Calu3 (cell line): Measurements from ENCODE around the gene AGO1. TPM values are rescaled to one million over a fixed set of nuclear protein-coding genes. Genes with fewer than 3 reads are reported as not detected.

Source experiments
- Bru-seq: library from RNA; stranded (reverse); fragments of 400-500 nt; gene quantifications from one replicate; lab custom pipeline; 2021; lab: Mats Ljungman, UMichigan
- BruChase-seq, 2 experiments: library from RNA; stranded (reverse); fragments of 400-500 nt; gene quantifications; one replicate each; lab custom pipeline; 2021; lab: Mats Ljungman, UMichigan
- BruUV-seq: library from RNA; stranded (reverse); fragments of 400-500 nt; replicated peaks from 2 replicates; lab custom pipeline; 2021; lab: Mats Ljungman, UMichigan
- CTCF ChIA-PET: fragments of 300-600 bp; sonication (Branson Sonifier 250); formaldehyde crosslinking; loops from one replicate; lab custom pipeline; 2022; ENCODE audit warnings: antibody characterized with exemption; lab: Charles Lee
- DNase-seq: peaks from one replicate; pipeline ENCODE4 v3.0.0; 2022
- H3K27ac Mint-ChIP-seq: one replicate; pipeline ENCODE4 v1.8.0; 2022; ENCODE audit warnings: mixed read lengths; ENCODE audit not compliant: unreplicated experiment
- H3K27me3 Mint-ChIP-seq: one replicate; pipeline ENCODE4 v1.8.0; 2022; ENCODE audit warnings: mixed read lengths; ENCODE audit not compliant: unreplicated experiment
- H3K36me3 Mint-ChIP-seq: one replicate; pipeline ENCODE4 v1.8.0; 2022; ENCODE audit warnings: mild to moderate bottlenecking, moderate library complexity, mixed read lengths; ENCODE audit not compliant: insufficient read depth, unreplicated experiment
- H3K4me1 Mint-ChIP-seq: one replicate; pipeline ENCODE4 v1.8.0; 2022; ENCODE audit warnings: mild to moderate bottlenecking, low read depth, mixed read lengths; ENCODE audit not compliant: unreplicated experiment
- H3K4me3 Mint-ChIP-seq: one replicate; pipeline ENCODE4 v1.8.0; 2022; ENCODE audit warnings: mild to moderate bottlenecking, low read depth, moderate library complexity, mixed read lengths; ENCODE audit not compliant: unreplicated experiment
- H3K9me3 Mint-ChIP-seq: one replicate; pipeline ENCODE4 v1.8.0; 2022; ENCODE audit warnings: low read depth, mixed read lengths; ENCODE audit not compliant: unreplicated experiment
- CTCF ChIP-seq: fragments of 200-600 bp; IDR thresholded peaks from one replicate; pipeline ENCODE4 v1.8.0; 2022; ENCODE audit warnings: antibody characterized with exemption; ENCODE audit not compliant: unreplicated experiment
- intact Hi-C: fragments of 100-400 bp; cut with micrococcal nuclease; formaldehyde crosslinking; loops from one replicate; pipeline ENCODE4 v1.10.0; 2022; ENCODE audit not compliant: unreplicated experiment
- long read RNA-seq: library from polyadenylated mRNA; stranded (forward); transcript quantifications from one replicate; pipeline ENCODE4 v2.0.0, GENCODE V29; 2022
- total RNA-seq: library from RNA; stranded (reverse); gene quantifications from 2 replicates; pipeline ENCODE4 v1.2.3, GENCODE V29; 2022

AGO1 gene
- total RNA-seq (30.0 and 34.4 TPM in 2 replicates), Bru-seq, nascent RNA (percentile 64 among the genes with signal in this experiment), BruChase-seq, experiment 1, labeled RNA remaining after a 6-hour chase (percentile 87 among the genes with signal in this experiment), BruChase-seq, experiment 2, labeled RNA remaining after a 2-hour chase (percentile 82 among the genes with signal in this experiment)
- long read RNA-seq, partial matches to known transcripts: 0 of 6 reads
- long read RNA-seq, other reads (novel, unspliced or antisense): 6 of 6 reads

GRCh38 chr1:35882945-35883634 is at the start of gene AGO1:
TSS of gene AGO1 (plus strand) at chr1:35883209. CDS start at chr1:35883422, 213 bp downstream.
- Mint-ChIP-seq H3K9me3 (no peaks in the 10 kb centered on the region), H3K27me3 (peaks cover 15% of the 10 kb centered on the region), H3K27ac (no peak within 1 kb of the TSS), H3K36me3 (peaks cover 10% of the 10 kb centered on the region), H3K4me3 (peak within 1 kb of the TSS; percentile 98), H3K4me1 (peaks cover 35% of the 10 kb centered on the region)
- TF ChIP-seq CTCF: peak; percentile 87
- peak; percentile 98 for DNase-seq
- intact Hi-C loops: no loop called here
- CTCF ChIA-PET: interaction anchor here (0.6 to 1.3 kb wide), 4 partner anchors 10 to 274 kb away, joined by 3 to 4 read pairs (median 3); no protein-coding TSS in a partner anchor
- BruUV-seq: no TSS peak

GRCh38 chr1:35833395-35833794 is 49.6 kb upstream of the AGO1 start:
- DNase-seq: no peak
- H3K27ac Mint-ChIP-seq: no peak overlapping the region
- H3K36me3 Mint-ChIP-seq: peaks cover 13% of the 10 kb centered on the region
- no peak for TF ChIP-seq CTCF
- H3K4me1 Mint-ChIP-seq: no peaks in the 10 kb centered on the region
- no peak overlapping the region for H3K4me3 Mint-ChIP-seq
- no peaks in the 10 kb centered on the region for H3K27me3 Mint-ChIP-seq
- no TSS peak for BruUV-seq
- H3K9me3 Mint-ChIP-seq: no peaks in the 10 kb centered on the region
- intact Hi-C loops: no loop called here
- CTCF ChIA-PET: no interaction called here

GRCh38 chr1:35834218-35834617 is 48.8 kb upstream of the AGO1 start:
- no peak overlapping the region for H3K27ac Mint-ChIP-seq
- no TSS peak for BruUV-seq

GRCh38 chr1:35835398-35835797 is 47.6 kb upstream of the AGO1 start:
- H3K27ac Mint-ChIP-seq: no peak overlapping the region
- CTCF ChIA-PET: no interaction called here

More at GRCh38 chr1:35834218-35834617, 48.8 kb upstream of the AGO1 start:
- no peak for TF ChIP-seq CTCF
- CTCF ChIA-PET: interaction anchor here (0.5 kb wide), 1 partner anchor 13 kb away, joined by 3 read pairs; no protein-coding TSS in a partner anchor
- Mint-ChIP-seq H3K9me3 (no peaks in the 10 kb centered on the region), H3K4me3 (no peak overlapping the region), H3K27me3 (no peaks in the 10 kb centered on the region), H3K36me3 (peaks cover 13% of the 10 kb centered on the region), H3K4me1 (no peaks in the 10 kb centered on the region)
- no peak for DNase-seq
- intact Hi-C loops: no loop called here

More at GRCh38 chr1:35835398-35835797, 47.6 kb upstream of the AGO1 start:
- Mint-ChIP-seq H3K9me3 (no peaks in the 10 kb centered on the region), H3K4me1 (no peaks in the 10 kb centered on the region), H3K36me3 (peaks cover 13% of the 10 kb centered on the region), H3K27me3 (no peaks in the 10 kb centered on the region), H3K4me3 (no peak overlapping the region)
- no peak for DNase-seq
- intact Hi-C loops: no loop called here
- no peak for TF ChIP-seq CTCF
- BruUV-seq: no TSS peak
